ENCODE results near the gene DIPK1C. TPM values are rescaled to one million over a fixed set of nuclear protein-coding genes. Genes with fewer than 3 reads are reported as not detected.

Gene DIPK1C
- total RNA-seq, 1 experiment from 2014 or later, result 0.26 TPM

GRCh38 chr18:74454279-74454751, 2.8 kb downstream of the DIPK1C start:
- peaks cover 28% of the 10 kb centered on the region for H3K27me3 ChIP-seq (ENCODE audit: control insufficient read depth, insufficient read depth, low read length)
- TF ChIP-seq SIN3A (IDR thresholded peaks at IDR 0.05; ENCODE audit: borderline replicate concordance, insufficient read depth, low read depth, low read length) (no peak), REST (IDR thresholded peaks at IDR 0.05; ENCODE audit: insufficient read depth in 1 of 2, low read depth in 2 of 2, low read length in 1 of 2) (no peak), POLR2AphosphoS5 (IDR thresholded peaks at IDR 0.05; ENCODE audit: low read depth, low read length) (no peak)
- H3K4me1 ChIP-seq (ENCODE audit: control insufficient read depth, insufficient read depth, low read length), result no peaks in the 10 kb centered on the region; the same call in 1 of the 2 replicates
- DNase-seq (ENCODE audit: low read depth, low spot score) (no peak), ATAC-seq (no peak)
- in situ Hi-C loops (cut with HindIII; ENCODE audit: low pct_unique_long_range_greater_than_20kb, low sequenced_read_pairs), result no loop called here
- H3K27ac ChIP-seq (ENCODE audit: low read length), result no peak overlapping the region
- BruUV-seq (replicated peaks), result no TSS peak
- no peak overlapping the region for H3K4me3 ChIP-seq (ENCODE audit: low read depth in 2 of 2, low read length in 2 of 2)
- CTCF ChIA-PET, result no interaction called here
- no peaks in the 10 kb centered on the region for H3K36me3 ChIP-seq (ENCODE audit: control insufficient read depth, insufficient read depth, low read length)
- POLR2A ChIA-PET, result no interaction called here
- H3K9me3 ChIP-seq (ENCODE audit: control insufficient read depth, insufficient read depth, low read depth, low read length), result no peaks in the 10 kb centered on the region
- intact Hi-C loops (cut with micrococcal nuclease; ENCODE audit: unreplicated experiment), result no loop called here

- H3K27me3 ChIP-seq (ENCODE audit: control insufficient read depth, insufficient read depth, low read length), result peaks cover 28% of the 10 kb centered on the region
- ChIA-PET POLR2A (no interaction called here), CTCF (no interaction called here)
These were observed 3.4 kb downstream of the DIPK1C start for GRCh38 chr18:74453642-74454198.

More at GRCh38 chr18:74453642-74454198, 3.4 kb downstream of the DIPK1C start:
- TF ChIP-seq TCF7L2 (IDR thresholded peaks at IDR 0.05; ENCODE audit: low read depth, low read length) (no peak), REST (IDR thresholded peaks at IDR 0.05; ENCODE audit: insufficient read depth in 1 of 2, low read depth in 2 of 2, low read length in 1 of 2) (no peak), POLR2AphosphoS5 (IDR thresholded peaks at IDR 0.05; ENCODE audit: low read depth, low read length) (no peak), SIN3A (IDR thresholded peaks at IDR 0.05; ENCODE audit: borderline replicate concordance, insufficient read depth, low read depth, low read length) (no peak)
- TF ChIP-seq, protein P1, sequence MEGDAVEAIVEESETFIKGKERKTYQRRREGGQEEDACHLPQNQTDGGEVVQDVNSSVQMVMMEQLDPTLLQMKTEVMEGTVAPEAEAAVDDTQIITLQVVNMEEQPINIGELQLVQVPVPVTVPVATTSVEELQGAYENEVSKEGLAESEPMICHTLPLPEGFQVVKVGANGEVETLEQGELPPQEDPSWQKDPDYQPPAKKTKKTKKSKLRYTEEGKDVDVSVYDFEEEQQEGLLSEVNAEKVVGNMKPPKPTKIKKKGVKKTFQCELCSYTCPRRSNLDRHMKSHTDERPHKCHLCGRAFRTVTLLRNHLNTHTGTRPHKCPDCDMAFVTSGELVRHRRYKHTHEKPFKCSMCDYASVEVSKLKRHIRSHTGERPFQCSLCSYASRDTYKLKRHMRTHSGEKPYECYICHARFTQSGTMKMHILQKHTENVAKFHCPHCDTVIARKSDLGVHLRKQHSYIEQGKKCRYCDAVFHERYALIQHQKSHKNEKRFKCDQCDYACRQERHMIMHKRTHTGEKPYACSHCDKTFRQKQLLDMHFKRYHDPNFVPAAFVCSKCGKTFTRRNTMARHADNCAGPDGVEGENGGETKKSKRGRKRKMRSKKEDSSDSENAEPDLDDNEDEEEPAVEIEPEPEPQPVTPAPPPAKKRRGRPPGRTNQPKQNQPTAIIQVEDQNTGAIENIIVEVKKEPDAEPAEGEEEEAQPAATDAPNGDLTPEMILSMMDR (IDR thresholded peaks at IDR 0.05), result no peak
- no peak for ATAC-seq
- Histone ChIP-seq H3K9me3 (ENCODE audit: control insufficient read depth, insufficient read depth, low read depth, low read length) (no peaks in the 10 kb centered on the region), H3K36me3 (ENCODE audit: control insufficient read depth, insufficient read depth, low read length) (no peaks in the 10 kb centered on the region), H3K4me1 (ENCODE audit: control insufficient read depth, insufficient read depth, low read length) (no peaks in the 10 kb centered on the region; the same call in 1 of the 2 replicates), H3K27ac (ENCODE audit: low read length) (no peak overlapping the region), H3K4me3 (ENCODE audit: low read depth in 2 of 2, low read length in 2 of 2) (no peak overlapping the region)
- in situ Hi-C loops (cut with HindIII; ENCODE audit: low pct_unique_long_range_greater_than_20kb, low sequenced_read_pairs) (no loop called here), intact Hi-C loops (cut with micrococcal nuclease; ENCODE audit: unreplicated experiment) (no loop called here)
- no peak for DNase-seq (ENCODE audit: low read depth, low spot score)
- no TSS peak for BruUV-seq (replicated peaks)

Measured in Panc1 (cell line).